ENCODE measurements around the gene SRL.

SRL gene

DNA sequence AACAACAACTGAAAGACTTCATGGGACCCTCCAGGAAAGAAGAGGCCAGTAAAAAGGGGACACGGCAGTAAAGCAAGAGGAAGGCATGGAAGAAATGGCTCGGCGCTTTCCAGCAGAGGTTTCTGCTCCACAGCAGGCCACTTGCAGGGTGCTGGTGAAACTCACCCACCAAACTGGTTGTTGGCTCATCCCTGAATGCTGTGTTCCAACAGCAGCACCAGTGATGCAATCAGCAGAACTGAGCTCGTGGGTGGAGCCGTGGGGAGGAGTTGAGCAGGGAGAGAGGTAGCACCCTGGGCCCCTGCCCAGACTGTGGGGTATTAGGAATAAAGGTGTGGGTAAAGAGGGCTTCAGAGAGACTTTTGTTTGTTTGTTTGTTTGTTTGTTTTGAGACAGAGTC, 62.9 kb downstream of the SRL start:
- TF ChIP-seq, protein P1, sequence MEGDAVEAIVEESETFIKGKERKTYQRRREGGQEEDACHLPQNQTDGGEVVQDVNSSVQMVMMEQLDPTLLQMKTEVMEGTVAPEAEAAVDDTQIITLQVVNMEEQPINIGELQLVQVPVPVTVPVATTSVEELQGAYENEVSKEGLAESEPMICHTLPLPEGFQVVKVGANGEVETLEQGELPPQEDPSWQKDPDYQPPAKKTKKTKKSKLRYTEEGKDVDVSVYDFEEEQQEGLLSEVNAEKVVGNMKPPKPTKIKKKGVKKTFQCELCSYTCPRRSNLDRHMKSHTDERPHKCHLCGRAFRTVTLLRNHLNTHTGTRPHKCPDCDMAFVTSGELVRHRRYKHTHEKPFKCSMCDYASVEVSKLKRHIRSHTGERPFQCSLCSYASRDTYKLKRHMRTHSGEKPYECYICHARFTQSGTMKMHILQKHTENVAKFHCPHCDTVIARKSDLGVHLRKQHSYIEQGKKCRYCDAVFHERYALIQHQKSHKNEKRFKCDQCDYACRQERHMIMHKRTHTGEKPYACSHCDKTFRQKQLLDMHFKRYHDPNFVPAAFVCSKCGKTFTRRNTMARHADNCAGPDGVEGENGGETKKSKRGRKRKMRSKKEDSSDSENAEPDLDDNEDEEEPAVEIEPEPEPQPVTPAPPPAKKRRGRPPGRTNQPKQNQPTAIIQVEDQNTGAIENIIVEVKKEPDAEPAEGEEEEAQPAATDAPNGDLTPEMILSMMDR (IDR thresholded peaks at IDR 0.05), result no peak

- TF ChIP-seq, protein P1 (IDR thresholded peaks at IDR 0.05), result no peak
Observed at GRCh38 chr16:4178468-4179010, 63.3 kb downstream of the SRL start.

GRCh38 chr16:4176906-4177417, 64.9 kb downstream of the SRL start:
- TF ChIP-seq, protein P1 (IDR thresholded peaks at IDR 0.05), result no peak

GRCh38 chr16:4175849-4176248, 66.0 kb downstream of the SRL start:
- TF ChIP-seq, protein P1 (IDR thresholded peaks at IDR 0.05), result no peak

- TF ChIP-seq, protein P1 (IDR thresholded peaks at IDR 0.05), result no peak
Observed at GRCh38 chr16:4172070-4172469, 69.8 kb downstream of the SRL start.

DNA sequence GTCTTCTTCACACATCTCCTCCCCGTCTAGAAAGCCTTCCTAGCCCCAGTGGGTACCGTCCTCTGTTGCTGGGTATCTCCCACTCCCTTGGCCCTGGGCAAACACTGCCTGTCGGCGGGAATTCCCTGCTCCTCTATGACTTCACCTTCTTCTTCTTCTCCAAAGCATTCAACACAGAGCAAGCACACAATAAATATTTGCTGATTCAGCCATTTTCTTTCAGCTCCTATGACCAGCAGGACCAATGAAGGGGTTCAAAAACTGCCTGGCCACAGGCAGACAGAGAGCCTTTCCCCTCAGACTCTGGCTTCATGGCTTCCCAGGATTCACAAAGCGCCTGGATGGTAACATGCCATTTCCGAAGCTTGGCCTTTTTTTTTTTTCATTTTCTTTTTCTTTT, 72.5 kb downstream of the SRL start:
- TF ChIP-seq, protein P1 (IDR thresholded peaks at IDR 0.05), result no peak

GRCh38 chr16:4166821-4167220, 75.1 kb downstream of the SRL start:
- TF ChIP-seq, protein P1 (IDR thresholded peaks at IDR 0.05), result no peak
